Measurements from ENCODE around the gene SUSD1. TPM values are rescaled to one million over a fixed set of nuclear protein-coding genes. Genes with fewer than 3 reads are reported as not detected.

The SUSD1 gene
- total RNA-seq, 4 donors from 2014 or later, result 2.6 to 6.2 (median 3.4) TPM

GRCh38 chr9:111991179-111991578 lies 183.9 kb downstream of the SUSD1 start:
- intact Hi-C loops (cut with DNase I; ENCODE audit: low total_unique reads), result no loop called here
- TF ChIP-seq POLR2A (IDR thresholded peaks at IDR 0.05), result no peak
- TF ChIP-seq CTCF (IDR thresholded peaks at IDR 0.05), result no peak
- H3K4me3 ChIP-seq (ENCODE audit: low read depth, poor library complexity, severe bottlenecking), result no peak overlapping the region
- no peak for DNase-seq (ENCODE audit: low spot score in 2 of 2)

Other genes starting within 250 kb of the SUSD1 start
- gene PTBP3, start 158.3 kb upstream of the SUSD1 start, total RNA-seq, result 100 to 1,000 TPM in 3 of 4 donors, 10 to 100 TPM in 1; 82.5 to 201 (median 156) TPM
- 10 to 100 TPM; 26.7 to 52.8 (median 50.2) TPM for gene HSDL2, start 204.8 kb upstream of the SUSD1 start, total RNA-seq

Data from lower leg skin (tissue), 4 donors.